HG03175 (cell line): Measurements from ENCODE around the gene GPR161.
A peak's percentile ranks its signal among the peaks of the same experiment; 100 is the strongest.
"Not testable (repeated sequence)": the region's sequence is repeated elsewhere in the genome, so short reads cannot be mapped to it uniquely, and the experiment has no call there.

Experiments
- ATAC-seq: cut with Tn5 transposase; IDR thresholded peaks from one replicate; pipeline ENCODE4 v1.9.1; 2021; ENCODE audit warnings: mild to moderate bottlenecking, moderate library complexity; ENCODE audit not compliant: unreplicated experiment

The GPR161 gene

GRCh38 chr1:168136709-168137514 lies at the start of gene GPR161:
GPR161 (minus strand) TSS chr1:168136930; CDS start chr1:168104850, 32,080 bp downstream.
- ATAC-seq, result peak; percentile 45

GRCh38 chr1:168181063-168181720 lies 44.5 kb upstream of the GPR161 start:
- ATAC-seq, result not testable (repeated sequence)

- ATAC-seq, result no peak
Observed at GRCh38 chr1:168180148-168180524, 43.4 kb upstream of the GPR161 start.

- no peak for ATAC-seq
Observed at GRCh38 chr1:168179438-168180147, 42.9 kb upstream of the GPR161 start.

- peak; percentile 90 for ATAC-seq
Observed at GRCh38 chr1:168178638-168179437, 42.1 kb upstream of the GPR161 start, which contains the start of gene TIPRL. TIPRL (plus strand) TSS chr1:168178962; CDS start chr1:168179078, 116 bp downstream.

- ATAC-seq, result no peak
Observed at GRCh38 chr1:168178227-168178637, 41.5 kb upstream of the GPR161 start.

- no peak for ATAC-seq
Observed at GRCh38 chr1:168172250-168172915, 35.7 kb upstream of the GPR161 start.

GRCh38 chr1:168170564-168171508 lies 34.1 kb upstream of the GPR161 start:
- ATAC-seq, result no peak

- ATAC-seq, result no peak
Observed at GRCh38 chr1:168167806-168168205, 31.1 kb upstream of the GPR161 start.

- no peak for ATAC-seq
Observed at GRCh38 chr1:168164771-168165170, 28.0 kb upstream of the GPR161 start.

- no peak for ATAC-seq
Observed at GRCh38 chr1:168163670-168164069, 26.9 kb upstream of the GPR161 start.

GRCh38 chr1:168161459-168161858 lies 24.7 kb upstream of the GPR161 start:
- no peak for ATAC-seq

GRCh38 chr1:168159979-168160378 lies 23.2 kb upstream of the GPR161 start:
- ATAC-seq, result no peak

GRCh38 chr1:168159251-168159650 lies 22.5 kb upstream of the GPR161 start:
- no peak for ATAC-seq

- no peak for ATAC-seq
Observed at GRCh38 chr1:168157638-168158037, 20.9 kb upstream of the GPR161 start.

GRCh38 chr1:168155910-168156309 lies 19.2 kb upstream of the GPR161 start:
- no peak for ATAC-seq

- ATAC-seq, result not testable (repeated sequence)
Observed at GRCh38 chr1:168154707-168155106, 18.0 kb upstream of the GPR161 start.

GRCh38 chr1:168151935-168152334 lies 15.2 kb upstream of the GPR161 start:
- no peak for ATAC-seq

- no peak for ATAC-seq
Observed at GRCh38 chr1:168150283-168150682, 13.6 kb upstream of the GPR161 start.
